GM20000 (cell line): ENCODE results near the gene ATG16L1.

Source experiments
- DNase-seq: peaks from one replicate; pipeline ENCODE4 v3.0.0; 2012; ENCODE audit warnings: low spot score
- TF ChIP-seq, protein P1 (sequence below): IDR thresholded peaks from 2 replicates; pipeline ENCODE4 v1.5.1; 2012; ENCODE audit warnings: mild to moderate bottlenecking, control low read depth; ENCODE audit errors: extremely low read depth, missing control alignments

Gene ATG16L1

DNA sequence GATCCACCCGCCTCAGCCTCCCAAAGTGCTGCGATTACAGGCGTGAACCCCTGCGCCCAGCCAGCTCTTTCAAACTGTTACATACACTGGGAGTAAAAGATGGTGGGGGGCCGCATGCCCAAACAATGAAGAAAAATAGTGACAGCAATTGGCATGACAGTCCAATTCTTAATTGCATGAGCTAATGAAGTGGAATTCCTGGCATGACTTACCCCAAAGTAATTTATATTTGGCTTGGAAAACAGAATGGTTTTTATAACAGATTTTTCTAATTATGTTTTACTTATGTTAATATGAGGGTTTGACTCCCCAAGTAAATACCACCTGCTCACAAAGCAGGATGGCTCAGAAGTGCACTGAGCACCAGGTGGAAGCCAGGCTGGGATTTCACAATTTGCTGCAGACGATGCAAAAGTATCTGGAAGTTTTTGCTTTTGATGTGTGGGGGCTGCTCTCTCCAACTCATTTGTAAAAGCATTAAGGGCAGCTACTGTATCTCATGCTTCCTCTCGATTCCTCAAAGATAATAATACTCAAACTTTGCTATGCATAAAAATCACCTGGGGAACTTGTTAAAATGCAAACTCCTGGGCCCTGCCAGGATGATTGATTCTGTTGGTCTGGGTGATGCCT is 24.0 kb upstream of the ATG16L1 start:
- TF ChIP-seq, protein P1, sequence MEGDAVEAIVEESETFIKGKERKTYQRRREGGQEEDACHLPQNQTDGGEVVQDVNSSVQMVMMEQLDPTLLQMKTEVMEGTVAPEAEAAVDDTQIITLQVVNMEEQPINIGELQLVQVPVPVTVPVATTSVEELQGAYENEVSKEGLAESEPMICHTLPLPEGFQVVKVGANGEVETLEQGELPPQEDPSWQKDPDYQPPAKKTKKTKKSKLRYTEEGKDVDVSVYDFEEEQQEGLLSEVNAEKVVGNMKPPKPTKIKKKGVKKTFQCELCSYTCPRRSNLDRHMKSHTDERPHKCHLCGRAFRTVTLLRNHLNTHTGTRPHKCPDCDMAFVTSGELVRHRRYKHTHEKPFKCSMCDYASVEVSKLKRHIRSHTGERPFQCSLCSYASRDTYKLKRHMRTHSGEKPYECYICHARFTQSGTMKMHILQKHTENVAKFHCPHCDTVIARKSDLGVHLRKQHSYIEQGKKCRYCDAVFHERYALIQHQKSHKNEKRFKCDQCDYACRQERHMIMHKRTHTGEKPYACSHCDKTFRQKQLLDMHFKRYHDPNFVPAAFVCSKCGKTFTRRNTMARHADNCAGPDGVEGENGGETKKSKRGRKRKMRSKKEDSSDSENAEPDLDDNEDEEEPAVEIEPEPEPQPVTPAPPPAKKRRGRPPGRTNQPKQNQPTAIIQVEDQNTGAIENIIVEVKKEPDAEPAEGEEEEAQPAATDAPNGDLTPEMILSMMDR = no peak
- DNase-seq = no peak

DNA sequence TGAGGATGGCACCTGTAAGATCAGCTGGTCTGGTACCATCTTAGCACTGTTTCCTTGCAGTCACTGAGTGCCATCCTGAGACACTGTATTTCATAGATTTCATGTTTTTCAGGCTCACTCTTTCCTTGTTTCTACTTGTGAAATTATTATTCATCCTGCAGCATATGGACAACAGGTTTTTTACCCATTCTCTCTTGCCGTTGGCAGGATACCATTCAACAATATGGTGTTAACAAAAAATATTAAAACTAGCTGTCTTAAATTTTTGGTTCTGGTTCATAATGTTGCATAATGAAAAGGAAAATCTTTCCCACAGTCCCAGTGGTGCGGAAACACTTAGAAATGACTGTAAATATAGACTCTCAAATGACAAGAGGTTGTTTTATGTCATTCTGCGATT is 23.1 kb upstream of the ATG16L1 start:
- TF ChIP-seq, protein P1 = no peak
- DNase-seq = no peak

DNA sequence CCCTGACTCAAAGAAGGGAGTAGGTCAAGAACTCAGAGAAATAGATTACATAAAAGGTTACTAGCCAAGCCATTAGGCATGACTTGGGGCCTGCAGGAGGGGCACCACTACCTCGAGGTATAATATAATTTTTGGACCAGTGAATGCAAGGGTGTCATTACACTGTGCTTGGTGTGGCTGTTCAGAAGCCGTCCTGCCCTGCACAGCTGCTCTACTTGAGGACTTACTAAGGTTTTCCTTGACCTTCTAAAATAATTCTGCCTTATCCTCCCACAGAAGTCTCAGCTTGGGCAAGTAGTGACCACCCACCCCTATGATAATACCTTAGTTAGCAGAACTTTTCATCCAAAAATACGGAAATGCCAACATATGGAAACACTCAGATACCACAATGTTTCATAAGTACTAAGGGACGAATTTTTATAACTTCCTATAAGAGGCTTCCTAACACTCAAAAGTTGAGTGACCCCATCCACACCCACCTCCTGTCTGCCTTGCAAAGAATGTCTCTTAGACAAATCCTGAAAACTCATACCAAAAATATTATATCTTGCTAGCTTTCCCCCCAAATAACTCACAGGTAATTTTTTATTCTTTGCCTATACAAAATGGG is 17.7 kb upstream of the ATG16L1 start:
- no peak for DNase-seq
- TF ChIP-seq, protein P1 = no peak

DNA sequence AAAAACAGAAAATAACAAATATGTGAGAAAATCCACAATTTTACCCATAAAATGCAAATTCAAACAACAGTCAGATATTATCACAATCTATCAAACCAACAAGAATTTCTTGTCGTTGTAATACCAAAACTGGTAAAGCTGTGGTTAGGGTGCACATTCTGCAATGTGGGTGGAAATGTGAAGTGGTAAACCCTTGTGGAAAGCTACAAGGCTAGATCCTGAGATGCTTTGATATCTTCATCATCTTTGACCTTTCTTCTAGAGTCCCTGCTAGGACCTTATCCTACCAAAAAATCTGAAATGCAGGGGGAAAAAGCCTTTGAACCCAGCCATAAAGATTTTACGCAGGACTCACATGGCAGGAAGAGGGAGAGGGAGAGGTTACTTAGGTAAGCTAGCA is 17.2 kb upstream of the ATG16L1 start:
- TF ChIP-seq, protein P1 = no peak
- DNase-seq = no peak

DNA sequence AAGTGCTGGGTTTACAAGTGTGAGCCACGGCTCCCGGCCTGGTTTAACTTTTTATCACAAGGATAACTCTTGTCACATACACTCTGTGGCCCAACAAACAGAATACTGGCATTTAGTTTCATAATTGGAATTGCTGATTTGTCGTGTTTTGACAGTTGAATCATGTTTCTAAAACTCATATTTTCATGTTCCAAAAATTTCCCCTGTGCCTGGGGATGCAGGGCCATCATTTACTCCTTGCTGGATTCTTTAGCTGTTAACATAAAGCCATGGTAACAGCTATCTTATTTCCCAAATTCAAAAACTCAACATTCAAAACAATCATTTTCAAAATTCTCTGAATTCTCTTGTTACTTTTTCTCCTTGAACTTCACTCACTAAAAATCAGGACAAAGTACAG is 16.5 kb upstream of the ATG16L1 start:
- TF ChIP-seq, protein P1 = no peak
- DNase-seq = no peak

DNA sequence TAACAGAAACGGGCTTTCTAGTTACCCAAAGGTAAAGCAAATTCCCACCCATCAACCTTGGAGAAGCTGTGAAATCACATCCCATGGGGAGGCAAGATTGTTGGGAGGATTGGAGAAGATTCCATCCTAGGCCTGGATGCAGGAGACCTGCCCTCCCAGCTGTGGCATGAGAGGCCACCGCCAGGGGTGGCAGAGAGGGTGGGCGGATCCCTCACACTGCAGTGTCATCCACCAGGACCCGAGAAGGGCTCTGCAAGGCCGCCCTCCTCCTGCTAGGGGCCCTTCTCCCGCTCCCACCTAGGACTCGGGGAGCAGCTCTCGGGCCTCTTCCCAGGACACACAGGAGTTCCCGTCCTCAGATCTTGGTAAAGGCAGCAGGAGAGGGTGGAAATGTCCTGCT is 15.5 kb upstream of the ATG16L1 start:
- DNase-seq = no peak
- TF ChIP-seq, protein P1 = no peak

DNA sequence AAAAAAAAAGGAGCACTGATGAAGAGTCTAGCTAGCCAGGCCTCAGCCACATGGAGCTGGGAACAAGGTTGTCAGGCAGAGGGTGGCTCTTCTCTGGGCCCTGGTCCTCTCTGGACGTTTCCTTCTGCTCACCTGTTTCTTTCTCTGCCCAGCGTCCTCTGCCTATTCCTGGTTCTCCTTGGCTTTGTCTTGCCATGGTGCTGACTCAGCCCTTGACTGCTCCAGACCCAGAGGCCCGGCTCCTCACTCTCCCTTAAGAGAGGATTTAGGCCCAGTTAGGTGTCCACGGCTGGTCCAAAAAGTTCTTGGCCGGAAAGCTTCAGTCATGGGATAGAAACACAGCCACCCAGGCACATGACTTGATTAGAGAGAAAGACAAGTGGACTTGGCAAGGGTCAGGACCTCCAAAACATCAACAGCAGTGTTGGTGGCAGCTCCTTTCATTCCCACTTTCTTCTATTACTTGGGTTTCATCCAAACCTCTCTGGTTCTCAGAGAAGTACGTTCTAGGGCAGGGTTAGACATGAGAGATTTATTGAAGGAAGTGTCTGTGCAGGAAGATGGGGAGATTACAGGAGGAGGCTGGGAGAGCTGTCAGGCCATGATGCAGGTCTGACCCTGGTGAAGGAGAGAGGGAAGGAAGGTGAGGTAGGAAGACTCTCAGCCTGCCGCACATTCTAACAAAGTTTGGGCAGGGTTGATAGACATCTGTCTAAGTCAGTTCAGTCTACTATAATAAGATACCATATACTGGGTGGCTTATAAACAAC is 14.5 kb upstream of the ATG16L1 start:
- no peak for DNase-seq
- TF ChIP-seq, protein P1 = no peak
